NCI-H1048 (cell line): ENCODE results near the gene KRTAP5-8.
"Not testable (repeated sequence)": the region's sequence is repeated elsewhere in the genome, so short reads cannot be mapped to it uniquely, and the experiment has no call there.

ENCODE experiments used
- DNase-seq: peaks from one replicate; lab custom pipeline; 2025; lab: John Stamatoyannopoulos, UW

KRTAP5-8 gene

GRCh38 chr11:71574418-71574817, 36.6 kb downstream of the KRTAP5-8 start:
- DNase-seq: no peak

DNA sequence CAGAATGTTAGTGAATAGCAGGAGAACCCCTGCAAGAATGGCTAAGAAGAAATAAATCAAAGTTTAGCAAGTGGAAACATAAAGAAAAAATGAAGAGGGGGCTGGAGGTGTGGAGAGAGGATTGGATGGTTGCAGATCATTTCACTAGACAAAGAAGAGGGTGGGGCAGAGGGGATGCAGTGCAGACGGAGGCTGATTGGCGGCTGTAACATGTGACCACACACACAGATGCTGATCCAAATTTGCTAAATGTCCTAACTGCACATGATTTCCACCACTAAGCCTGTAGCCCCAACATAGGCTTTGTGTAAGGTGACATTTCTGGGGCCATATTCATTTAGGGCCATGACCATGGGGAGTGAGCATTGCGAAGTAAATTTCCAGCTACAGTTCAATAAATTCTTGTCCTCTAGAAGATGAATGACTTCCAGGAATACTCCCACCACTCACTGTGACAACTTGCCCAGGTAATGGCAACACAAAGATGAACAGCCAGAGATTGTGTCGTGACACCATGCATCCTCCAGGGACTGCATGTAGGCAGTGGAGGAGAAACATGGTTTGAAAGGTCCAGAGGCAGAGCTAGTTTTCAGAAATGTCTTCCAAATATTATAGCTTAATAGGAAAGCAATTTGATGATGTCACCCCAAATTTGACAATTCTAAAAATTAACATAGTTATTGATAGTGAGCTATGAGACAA, 38.0 kb downstream of the KRTAP5-8 start:
- DNase-seq: no peak

GRCh38 chr11:71576688-71577465, 39.1 kb downstream of the KRTAP5-8 start:
- not testable (repeated sequence) for DNase-seq

- no peak for DNase-seq
These were observed 39.7 kb downstream of the KRTAP5-8 start for GRCh38 chr11:71577469-71578004.

- DNase-seq: not testable (repeated sequence)
These were observed 41.7 kb downstream of the KRTAP5-8 start for GRCh38 chr11:71579513-71579912.

DNA sequence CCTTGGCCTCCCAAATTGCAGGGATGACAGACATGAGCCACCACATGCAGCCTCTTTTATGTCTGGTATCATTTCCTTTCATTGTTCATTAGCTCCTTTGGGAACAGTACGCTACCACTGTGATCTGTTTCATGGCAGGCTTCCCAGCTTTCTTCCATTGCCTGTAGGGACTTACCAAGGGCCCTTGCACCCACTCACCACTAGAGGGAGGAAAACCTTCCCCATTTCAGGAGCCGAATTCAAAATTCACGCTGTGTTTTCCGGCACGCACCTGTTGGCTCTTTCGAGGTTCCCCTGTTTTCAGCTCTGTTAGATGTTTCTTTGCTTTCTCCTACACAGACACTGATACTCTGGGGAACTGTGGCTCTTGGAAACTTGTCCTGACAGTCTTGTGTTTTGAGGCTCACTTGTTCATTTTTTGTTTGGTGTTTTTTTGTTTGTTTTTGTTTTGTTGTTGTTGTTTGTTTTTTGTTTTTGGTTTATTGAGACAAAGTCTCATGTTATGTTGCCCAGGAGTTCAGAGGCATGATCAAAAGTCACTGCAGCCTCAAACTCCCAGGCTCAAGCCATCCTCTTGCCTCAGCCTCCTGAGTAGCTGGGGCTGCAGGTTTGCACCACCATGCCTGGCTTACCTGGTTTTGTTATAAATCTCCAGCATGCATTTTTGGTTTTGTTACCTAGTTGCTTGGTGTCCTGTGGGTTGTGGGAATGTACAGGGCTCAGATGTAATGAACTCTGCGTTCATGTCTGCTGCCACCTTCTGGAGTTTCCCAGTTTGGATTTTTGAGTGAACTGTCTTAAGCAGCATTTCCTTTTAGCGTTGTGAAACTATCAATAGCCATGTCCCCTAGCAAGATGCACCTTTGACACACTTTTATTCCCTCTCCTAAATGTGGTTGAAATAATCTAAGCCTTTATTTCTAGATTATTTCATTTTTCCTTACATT, 42.5 kb downstream of the KRTAP5-8 start:
- no peak for DNase-seq

- DNase-seq: no peak
These were observed 44.0 kb downstream of the KRTAP5-8 start for GRCh38 chr11:71581826-71582225.

DNA sequence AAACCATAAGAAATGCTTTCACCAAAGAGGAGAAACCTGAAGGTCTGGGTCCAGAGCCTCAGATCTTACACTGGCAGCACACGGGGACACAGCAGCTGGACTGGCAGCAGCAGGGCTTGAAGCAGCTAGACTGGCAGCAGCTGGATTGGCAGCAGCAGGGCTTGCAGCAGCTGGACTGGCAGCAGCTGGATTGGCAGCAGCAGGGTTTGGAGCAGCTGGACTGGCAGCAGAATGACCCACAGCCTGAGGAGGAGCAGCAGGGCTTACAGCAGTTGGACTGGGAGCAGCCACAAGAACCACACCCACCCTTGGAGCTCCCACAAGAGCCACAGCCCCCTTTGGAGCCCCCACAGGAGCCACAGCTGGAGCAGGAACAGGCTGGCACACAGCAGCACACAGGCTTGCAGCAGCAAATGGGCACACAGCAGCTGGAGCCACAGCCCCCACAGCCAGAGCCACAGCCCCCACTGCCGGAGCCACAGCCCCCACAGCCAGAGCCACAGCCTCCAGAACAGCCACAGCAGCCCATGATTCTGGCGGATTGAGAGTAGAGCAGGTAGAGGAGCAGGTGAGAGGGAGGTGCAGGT, 44.6 kb downstream of the KRTAP5-8 start, which contains the start of gene KRTAP5-11:
TSS of gene KRTAP5-11 (minus strand) at position 567 of the 587 bp plus-strand sequence. CDS start at position 529, 38 bp downstream.
- DNase-seq: no peak

DNA sequence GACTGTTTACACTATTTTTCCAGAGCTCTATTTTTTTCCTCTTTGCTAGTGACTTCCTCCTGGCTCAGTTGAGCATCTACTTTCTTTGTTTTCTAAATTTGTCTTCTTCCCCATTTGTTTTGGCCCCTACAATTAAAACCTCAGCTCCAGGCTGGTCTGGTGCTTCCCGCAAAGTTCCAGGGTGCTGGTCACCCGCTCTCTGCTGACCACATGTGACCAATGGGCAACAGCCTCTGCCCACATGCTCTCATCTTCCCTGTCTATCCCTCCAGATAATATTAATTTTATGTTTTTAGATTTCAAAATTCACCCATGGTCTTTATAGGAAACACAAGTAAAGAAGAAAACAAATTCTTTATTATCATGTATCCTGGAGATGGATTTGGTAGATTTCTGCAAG, 45.1 kb downstream of the KRTAP5-8 start:
- DNase-seq: not testable (repeated sequence)

- DNase-seq: not testable (repeated sequence)
These were observed 47.8 kb downstream of the KRTAP5-8 start for GRCh38 chr11:71585673-71586072.

DNA sequence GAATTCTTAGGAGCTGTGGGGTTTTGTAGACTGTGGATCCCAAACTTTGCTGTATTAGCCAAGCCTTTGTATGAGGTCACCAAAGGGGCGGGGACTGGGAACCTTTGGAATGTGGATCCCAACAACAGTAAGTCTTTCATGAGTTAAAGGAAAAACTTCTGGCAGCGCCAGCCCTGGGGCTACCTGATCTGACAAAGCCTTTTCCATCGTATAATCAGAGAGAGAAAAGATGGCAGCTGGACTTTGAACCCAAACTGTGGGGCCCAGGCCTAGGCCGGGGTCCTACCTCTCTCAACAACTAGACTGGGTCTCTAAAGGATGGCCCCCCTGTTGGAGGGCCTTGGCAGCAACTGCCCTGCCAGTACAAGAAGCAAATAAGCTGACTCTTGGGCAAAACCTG, 50.5 kb downstream of the KRTAP5-8 start:
- DNase-seq: not testable (repeated sequence)
